ENCODE measurements around the gene AJAP1.

Gene AJAP1

GRCh38 chr1:4638345-4638729 lies 16.1 kb upstream of the AJAP1 start:
- TF ChIP-seq TAF1 (IDR thresholded peaks at IDR 0.05; ENCODE audit: low read depth) (no peak), NFIC (IDR thresholded peaks at IDR 0.05) (no peak), USF1 (IDR thresholded peaks at IDR 0.05) (no peak), ZBTB7A (IDR thresholded peaks at IDR 0.05; ENCODE audit: low read depth) (no peak), CREB1 (IDR thresholded peaks at IDR 0.05; ENCODE audit: low read depth) (no peak), TEAD4 (IDR thresholded peaks at IDR 0.05) (no peak), CEBPB (IDR thresholded peaks at IDR 0.05) (no peak), MAX (IDR thresholded peaks at IDR 0.05) (no peak), EGR1 (IDR thresholded peaks at IDR 0.05) (no peak)

DNA sequence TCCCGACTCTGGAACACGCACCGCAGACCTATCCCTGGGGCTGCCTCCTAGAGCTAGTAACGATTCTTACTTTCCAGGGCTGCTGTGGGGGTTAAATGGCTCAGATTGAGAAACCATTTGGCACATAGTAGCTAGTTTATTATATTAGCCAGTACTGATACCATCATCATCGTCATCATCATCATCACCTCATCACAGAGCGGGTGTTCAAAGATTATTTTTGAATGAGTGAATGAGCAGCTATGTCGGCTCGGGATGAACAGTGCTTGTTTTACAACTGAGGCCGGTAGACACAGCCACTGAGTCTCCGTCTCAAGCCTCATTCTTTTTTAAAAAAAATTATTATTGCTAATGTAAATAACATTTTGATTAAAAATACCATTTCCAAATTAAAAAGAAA lies 13.5 kb upstream of the AJAP1 start:
- TF ChIP-seq EGR1 (IDR thresholded peaks at IDR 0.05): no peak
- TF ChIP-seq ZBTB7A (IDR thresholded peaks at IDR 0.05; ENCODE audit: low read depth): no peak

GRCh38 chr1:4647391-4647790 lies 7.0 kb upstream of the AJAP1 start:
- TF ChIP-seq, protein P1, sequence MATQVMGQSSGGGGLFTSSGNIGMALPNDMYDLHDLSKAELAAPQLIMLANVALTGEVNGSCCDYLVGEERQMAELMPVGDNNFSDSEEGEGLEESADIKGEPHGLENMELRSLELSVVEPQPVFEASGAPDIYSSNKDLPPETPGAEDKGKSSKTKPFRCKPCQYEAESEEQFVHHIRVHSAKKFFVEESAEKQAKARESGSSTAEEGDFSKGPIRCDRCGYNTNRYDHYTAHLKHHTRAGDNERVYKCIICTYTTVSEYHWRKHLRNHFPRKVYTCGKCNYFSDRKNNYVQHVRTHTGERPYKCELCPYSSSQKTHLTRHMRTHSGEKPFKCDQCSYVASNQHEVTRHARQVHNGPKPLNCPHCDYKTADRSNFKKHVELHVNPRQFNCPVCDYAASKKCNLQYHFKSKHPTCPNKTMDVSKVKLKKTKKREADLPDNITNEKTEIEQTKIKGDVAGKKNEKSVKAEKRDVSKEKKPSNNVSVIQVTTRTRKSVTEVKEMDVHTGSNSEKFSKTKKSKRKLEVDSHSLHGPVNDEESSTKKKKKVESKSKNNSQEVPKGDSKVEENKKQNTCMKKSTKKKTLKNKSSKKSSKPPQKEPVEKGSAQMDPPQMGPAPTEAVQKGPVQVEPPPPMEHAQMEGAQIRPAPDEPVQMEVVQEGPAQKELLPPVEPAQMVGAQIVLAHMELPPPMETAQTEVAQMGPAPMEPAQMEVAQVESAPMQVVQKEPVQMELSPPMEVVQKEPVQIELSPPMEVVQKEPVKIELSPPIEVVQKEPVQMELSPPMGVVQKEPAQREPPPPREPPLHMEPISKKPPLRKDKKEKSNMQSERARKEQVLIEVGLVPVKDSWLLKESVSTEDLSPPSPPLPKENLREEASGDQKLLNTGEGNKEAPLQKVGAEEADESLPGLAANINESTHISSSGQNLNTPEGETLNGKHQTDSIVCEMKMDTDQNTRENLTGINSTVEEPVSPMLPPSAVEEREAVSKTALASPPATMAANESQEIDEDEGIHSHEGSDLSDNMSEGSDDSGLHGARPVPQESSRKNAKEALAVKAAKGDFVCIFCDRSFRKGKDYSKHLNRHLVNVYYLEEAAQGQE (IDR thresholded peaks at IDR 0.05; ENCODE audit: low read depth): no peak
- TF ChIP-seq CEBPB (IDR thresholded peaks at IDR 0.05) (no peak), FOXM1 (IDR thresholded peaks at IDR 0.05; ENCODE audit: borderline replicate concordance, low read depth) (no peak), YY1 (IDR thresholded peaks at IDR 0.05; ENCODE audit: low read depth) (no peak), EP300 (IDR thresholded peaks at IDR 0.05; ENCODE audit: borderline replicate concordance) (no peak)

DNA sequence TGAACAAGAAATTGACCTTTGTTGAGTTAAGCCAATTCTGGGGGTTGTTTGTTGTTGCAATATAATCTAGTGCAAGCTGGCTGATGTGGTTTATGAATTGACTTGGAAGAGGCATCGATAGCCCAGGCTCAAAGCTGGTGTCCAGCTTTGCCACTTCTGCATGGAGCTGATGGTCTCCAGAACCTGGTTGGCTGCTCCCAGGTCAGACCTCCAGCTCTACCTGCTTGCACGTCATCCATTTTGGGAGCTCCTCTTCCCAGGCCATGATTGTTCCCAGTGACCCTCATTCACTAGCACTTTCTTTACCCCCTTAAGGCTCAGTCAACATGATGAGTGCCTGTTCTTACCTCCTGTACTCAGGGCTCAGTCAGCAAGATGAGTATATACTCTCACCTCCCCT lies 5.8 kb upstream of the AJAP1 start:
- TF ChIP-seq TAF1 (IDR thresholded peaks at IDR 0.05; ENCODE audit: low read depth): no peak
- TF ChIP-seq CREB1 (IDR thresholded peaks at IDR 0.05; ENCODE audit: low read depth): no peak
- no peak for TF ChIP-seq EP300 (IDR thresholded peaks at IDR 0.05; ENCODE audit: borderline replicate concordance)
- TF ChIP-seq FOXM1 (IDR thresholded peaks at IDR 0.05; ENCODE audit: borderline replicate concordance, low read depth): no peak
- no peak for TF ChIP-seq ZBTB7A (IDR thresholded peaks at IDR 0.05; ENCODE audit: low read depth)
- no peak for TF ChIP-seq MAX (IDR thresholded peaks at IDR 0.05)
- TF ChIP-seq TCF12 (IDR thresholded peaks at IDR 0.05; ENCODE audit: low read depth): no peak
- TF ChIP-seq NFIC (IDR thresholded peaks at IDR 0.05): no peak
- TF ChIP-seq, protein P1 (IDR thresholded peaks at IDR 0.05; ENCODE audit: low read depth): no peak
- no peak for TF ChIP-seq RAD21 (IDR thresholded peaks at IDR 0.05; ENCODE audit: low read depth)
- TF ChIP-seq TEAD4 (IDR thresholded peaks at IDR 0.05): no peak
- TF ChIP-seq YY1 (IDR thresholded peaks at IDR 0.05; ENCODE audit: low read depth): no peak
- no peak for TF ChIP-seq CEBPB (IDR thresholded peaks at IDR 0.05)

DNA sequence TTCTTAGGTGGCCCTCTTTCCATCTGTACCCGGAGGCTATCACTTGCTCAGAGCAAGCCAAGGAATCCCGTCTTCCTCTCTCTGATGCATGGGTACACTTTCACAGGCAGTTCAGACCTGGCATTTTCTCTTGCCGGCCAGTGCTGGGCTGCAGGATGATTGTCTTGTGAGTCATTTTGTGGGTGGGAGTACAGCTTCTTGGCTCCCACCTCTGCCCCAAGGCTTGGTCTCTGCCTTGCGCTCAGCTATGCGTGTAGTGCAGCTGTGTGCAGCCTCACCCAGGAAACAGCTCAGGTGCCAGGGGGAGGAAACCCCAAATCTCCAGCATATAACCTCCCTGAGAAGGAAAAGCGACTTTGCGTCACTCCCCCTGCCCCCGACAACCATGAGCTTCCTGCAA lies 3.9 kb upstream of the AJAP1 start:
- TF ChIP-seq CEBPB (IDR thresholded peaks at IDR 0.05): no peak
- 0 out of 2 replicates have a peak, but pooled peaks have one; percentile 17 for TF ChIP-seq MAX (IDR thresholded peaks at IDR 0.05)
- no peak; the same call in 1 of the 2 replicates for TF ChIP-seq RAD21 (IDR thresholded peaks at IDR 0.05; ENCODE audit: low read depth)
- TF ChIP-seq TCF12 (IDR thresholded peaks at IDR 0.05; ENCODE audit: low read depth): peak; percentile 84
- peak; percentile 78 for TF ChIP-seq NFIC (IDR thresholded peaks at IDR 0.05)
- TF ChIP-seq TEAD4 (IDR thresholded peaks at IDR 0.05): peak; percentile 69
- TF ChIP-seq EP300 (IDR thresholded peaks at IDR 0.05; ENCODE audit: borderline replicate concordance): peak; percentile 84
- TF ChIP-seq FOXM1 (IDR thresholded peaks at IDR 0.05; ENCODE audit: borderline replicate concordance, low read depth): peak; percentile 56

DNA sequence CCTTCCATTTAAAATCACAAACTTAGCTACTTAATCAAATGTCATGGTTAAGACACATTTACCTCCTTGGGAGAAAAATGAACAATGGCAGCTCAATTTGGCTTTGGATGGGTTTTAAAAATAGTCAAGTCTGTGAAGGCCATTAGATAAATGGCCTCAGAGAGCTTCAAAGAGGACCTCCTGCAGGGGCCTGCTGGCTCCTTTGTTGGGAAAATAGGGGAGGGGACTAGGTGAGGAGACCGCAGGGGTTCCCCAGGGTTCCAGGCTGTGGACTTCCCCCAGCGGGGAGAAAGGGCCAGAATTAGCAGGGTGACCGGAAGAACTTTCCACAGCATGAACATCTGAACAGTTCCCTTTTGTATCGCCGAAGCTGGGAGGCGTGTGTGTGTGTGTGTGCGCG lies 3.4 kb upstream of the AJAP1 start:
- TF ChIP-seq TCF12 (IDR thresholded peaks at IDR 0.05; ENCODE audit: low read depth) (0 out of 2 replicates have a peak, but pooled peaks have one; percentile 2), NFIC (IDR thresholded peaks at IDR 0.05) (peak; percentile 27; the same call in 1 of the 2 replicates), FOXM1 (IDR thresholded peaks at IDR 0.05; ENCODE audit: borderline replicate concordance, low read depth) (0 out of 2 replicates have a peak, but pooled peaks have one; percentile 8), CREB1 (IDR thresholded peaks at IDR 0.05; ENCODE audit: low read depth) (no peak)

GRCh38 chr1:4652631-4653327 lies 1.6 kb upstream of the AJAP1 start:
- peak; percentile 69; the same call in 1 of the 2 replicates for TF ChIP-seq YY1 (IDR thresholded peaks at IDR 0.05; ENCODE audit: low read depth)
- TF ChIP-seq RAD21 (IDR thresholded peaks at IDR 0.05; ENCODE audit: low read depth): peak; percentile 50; the same call in 1 of the 2 replicates
- TF ChIP-seq ZBTB7A (IDR thresholded peaks at IDR 0.05; ENCODE audit: low read depth): no peak

All from Ishikawa (cell line).